T47D (cell line): ENCODE measurements around the gene TACR1.

Experiments used
- DNase-seq, 2 experiments: peaks; one replicate each; pipeline versions ENCODE4 v3.0.0 to v3.0.0-alpha.2; 2011 to 2012; ENCODE audit warnings: low read depth in 1 of 2, low spot score in 1 of 2
- JUND ChIP-seq: IDR thresholded peaks from 2 replicates; pipeline ENCODE4 v1.6.1; 2012; ENCODE audit warnings: low read depth
- in situ Hi-C: cut with HindIII; loops from 2 replicates; pipeline ENCODE4 v1.10.0; 2016; ENCODE audit warnings: low sequenced_read_pairs, low pct_unique_long_range_greater_than_20kb

The TACR1 gene

GRCh38 chr2:75123876-75124275 lies 75.4 kb downstream of the TACR1 start:
- in situ Hi-C loops: no loop called here
- no peak for TF ChIP-seq JUND
- no peak for DNase-seq

DNA sequence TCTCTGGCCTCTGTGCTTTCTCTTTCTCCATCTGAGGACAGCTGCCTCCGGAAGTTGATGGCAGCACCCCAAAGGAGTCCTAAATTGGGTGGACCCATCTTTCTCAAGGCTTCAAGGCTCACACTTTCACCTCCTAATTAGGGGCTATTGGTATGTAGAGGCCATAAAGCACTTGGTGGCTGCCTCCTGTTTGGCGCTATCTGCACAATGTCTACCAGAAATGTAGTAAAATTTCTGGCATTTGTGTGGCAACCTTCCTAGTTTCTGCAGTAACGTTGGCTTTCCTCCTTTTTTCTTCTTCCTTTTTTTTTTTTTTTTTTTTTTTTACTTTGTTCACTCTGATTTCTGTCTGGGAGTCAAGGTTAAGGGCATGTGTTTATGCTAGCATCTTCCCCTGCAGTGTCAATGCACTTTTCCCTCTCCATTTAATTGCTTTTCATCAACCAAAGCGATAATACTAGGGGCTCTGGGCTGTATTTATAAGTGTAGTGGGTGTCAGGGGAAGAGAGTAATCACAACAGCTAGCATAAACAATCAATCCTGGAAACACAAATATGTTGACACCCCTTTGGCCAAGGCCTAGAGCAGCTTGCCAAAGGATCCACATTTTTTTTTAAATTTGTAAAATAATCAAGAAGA lies 86.0 kb downstream of the TACR1 start:
- in situ Hi-C loops: no loop called here
- TF ChIP-seq JUND: no peak

GRCh38 chr2:75108937-75109482 lies 90.3 kb downstream of the TACR1 start:
- no peak for TF ChIP-seq JUND
- in situ Hi-C loops: no loop called here

More for the DNA sequence above, 86.0 kb downstream of the TACR1 start:
- DNase-seq: no peak

DNA sequence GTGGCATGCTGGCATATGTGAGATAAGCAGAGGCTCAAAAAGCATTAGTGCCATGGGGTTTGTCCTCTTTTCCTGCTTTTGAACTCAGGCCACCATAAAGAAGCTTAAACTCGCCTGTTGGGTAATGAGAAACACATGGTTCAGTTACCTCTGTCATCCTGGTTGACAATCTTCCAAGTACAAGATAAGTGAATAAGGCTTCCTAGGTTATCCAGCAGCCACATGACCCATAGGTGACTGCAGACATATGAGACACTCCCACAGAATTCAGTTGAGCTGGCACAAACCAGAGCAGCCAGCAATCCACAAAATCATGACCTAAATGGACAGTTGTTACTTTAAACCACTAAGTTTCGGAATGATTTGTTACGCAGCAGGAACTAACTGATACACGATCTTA lies 97.3 kb downstream of the TACR1 start:
- no peak for DNase-seq
- in situ Hi-C loops: no loop called here
- TF ChIP-seq JUND: no peak

More at GRCh38 chr2:75108937-75109482, 90.3 kb downstream of the TACR1 start:
- peak in 1 of 2 experiments; percentile 15 for DNase-seq

GRCh38 chr2:75100801-75101151 lies 98.5 kb downstream of the TACR1 start:
- in situ Hi-C loops: no loop called here
- no peak for DNase-seq
- TF ChIP-seq JUND: no peak

GRCh38 chr2:75100011-75100800 lies 99.1 kb downstream of the TACR1 start:
- in situ Hi-C loops: no loop called here
- DNase-seq: no peak
- no peak for TF ChIP-seq JUND

DNA sequence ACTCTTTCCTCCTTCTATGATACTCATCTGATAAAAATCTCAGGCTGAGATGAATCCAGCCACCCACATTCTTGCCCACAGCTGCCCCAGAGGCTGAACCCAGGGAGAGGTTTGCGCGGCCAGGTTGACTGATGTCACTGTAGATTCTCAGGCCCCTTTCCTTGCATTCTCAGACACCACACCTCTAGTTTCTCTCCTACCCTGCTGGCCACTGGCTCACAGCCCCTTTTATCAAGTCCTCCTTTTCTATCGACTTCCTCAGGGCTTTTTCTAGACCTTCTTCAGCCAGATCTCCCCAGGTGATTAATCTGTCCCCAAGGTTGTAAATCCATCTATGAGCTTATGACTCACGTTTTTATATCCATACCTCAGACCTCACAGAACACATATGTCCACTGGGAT lies 99.8 kb downstream of the TACR1 start:
- no peak for DNase-seq
- in situ Hi-C loops: no loop called here
- TF ChIP-seq JUND: no peak

GRCh38 chr2:75098856-75099255 lies 100.5 kb downstream of the TACR1 start:
- in situ Hi-C loops: no loop called here
- TF ChIP-seq JUND: no peak
- DNase-seq: peak in 1 of 2 experiments; percentile 41

- no peak for TF ChIP-seq JUND
- in situ Hi-C loops: no loop called here
- no peak for DNase-seq
Observed at GRCh38 chr2:75097831-75098230, 101.5 kb downstream of the TACR1 start.

DNA sequence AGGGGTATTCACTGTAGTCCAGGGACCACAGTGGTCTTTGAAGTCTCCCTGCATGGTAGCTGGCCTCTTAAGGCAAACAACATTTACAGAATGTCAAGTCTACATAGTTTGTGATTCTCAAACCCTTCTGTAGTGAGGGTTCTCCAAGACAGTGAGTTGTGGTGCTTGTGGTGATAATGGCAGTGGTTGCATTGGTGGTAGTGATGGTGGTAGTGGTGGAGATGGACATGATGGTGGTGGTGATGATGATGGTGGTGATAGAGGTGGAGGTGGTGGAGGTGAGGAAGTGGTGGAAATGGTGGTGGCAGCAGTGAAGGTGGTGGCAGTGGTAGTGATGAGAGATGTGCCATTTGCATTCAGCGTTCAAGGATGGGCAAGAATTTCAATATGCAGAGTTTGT lies 104.9 kb downstream of the TACR1 start:
- DNase-seq: no peak
- TF ChIP-seq JUND: no peak
- in situ Hi-C loops: no loop called here

DNA sequence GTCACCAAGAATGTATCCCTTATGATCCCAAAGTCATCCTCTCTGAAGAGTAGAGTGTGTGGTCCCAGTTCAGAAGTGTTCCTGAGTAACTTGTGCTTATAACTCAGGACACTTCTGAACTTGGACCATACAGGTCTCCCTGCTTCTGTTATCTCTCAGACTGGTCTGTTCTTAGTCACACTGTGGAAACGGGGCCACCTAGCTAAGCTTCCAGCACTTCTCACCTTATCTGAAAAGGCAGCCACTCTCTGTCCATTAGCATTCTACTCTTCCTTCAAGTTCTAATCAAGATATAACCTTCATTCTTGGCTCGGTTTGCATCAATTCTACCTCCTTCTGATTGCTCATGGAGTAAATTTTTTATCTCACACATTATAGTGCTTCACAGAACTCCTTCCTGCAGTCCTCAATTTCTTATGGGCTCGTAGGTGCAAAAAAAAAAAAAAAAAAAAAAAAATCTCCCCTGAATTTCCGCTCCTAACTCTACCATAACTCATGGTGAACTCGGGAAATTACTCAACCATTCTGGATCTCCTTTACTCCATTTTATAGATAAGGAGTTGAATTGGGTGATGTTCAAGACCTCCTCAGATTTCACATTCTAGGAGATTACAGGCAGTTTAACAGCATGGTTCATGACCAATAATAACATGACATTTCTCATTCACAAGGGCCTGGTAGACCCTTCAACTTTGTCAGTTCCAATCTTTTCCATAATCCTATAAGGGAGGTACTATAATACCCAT lies 108.4 kb downstream of the TACR1 start:
- in situ Hi-C loops: no loop called here
- no peak for DNase-seq
- no peak for TF ChIP-seq JUND

- no peak for TF ChIP-seq JUND
- in situ Hi-C loops: no loop called here
- no peak for DNase-seq
Observed at GRCh38 chr2:75089471-75089870, 109.8 kb downstream of the TACR1 start.

DNA sequence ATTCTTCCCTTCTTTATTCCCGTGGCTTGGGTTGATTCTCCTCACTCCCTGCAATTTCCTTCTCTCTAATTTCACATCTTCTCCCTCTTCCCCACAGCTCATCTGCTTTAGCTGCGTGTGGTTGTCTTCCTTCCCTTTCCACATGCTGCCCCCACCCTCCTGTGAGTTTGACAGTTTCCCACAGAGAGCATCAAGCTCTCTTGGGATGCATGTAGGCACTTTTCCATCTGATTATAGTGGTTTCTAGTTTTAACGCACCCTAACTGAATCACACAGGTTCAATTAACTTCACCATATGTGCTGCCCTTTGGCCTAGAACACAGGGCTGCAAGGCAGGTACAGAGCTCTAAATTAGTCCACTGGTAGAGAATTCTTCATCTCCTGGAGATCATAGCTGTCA lies 110.5 kb downstream of the TACR1 start:
- DNase-seq: no peak
- no peak for TF ChIP-seq JUND
- in situ Hi-C loops: no loop called here
